Daoy (cell line): ENCODE data around the gene KIF27. TPM values are rescaled to one million over a fixed set of nuclear protein-coding genes. Genes with fewer than 3 reads are reported as not detected.
"Not testable (repeated sequence)": the region's sequence is repeated elsewhere in the genome, so short reads cannot be mapped to it uniquely, and the experiment has no call there.

Experiments
- DNase-seq: peaks from one replicate; pipeline ENCODE4 v3.0.0-alpha.2; 2015; ENCODE audit warnings: low read depth
- total RNA-seq: library from RNA; depleted of rRNA; stranded (reverse); fragments of >200 nt; shearing (Covaris generic); gene quantifications from 2 replicates; pipeline ENCODE4 v1.2.3, GENCODE V29; 2014; rRNA removed

The KIF27 gene
- 2.2 and 2.7 TPM in 2 replicates for total RNA-seq

- DNase-seq, result peak; percentile 99
These were observed at the start of gene KIF27 for GRCh38 chr9:83920927-83921707. Gene KIF27, minus strand, starts transcription at chr9:83921432. Its CDS starts 5,841 bp downstream, at chr9:83915591.

GRCh38 chr9:83969602-83970001, 48.4 kb upstream of the KIF27 start:
- no peak for DNase-seq

- no peak for DNase-seq
These were observed 45.8 kb upstream of the KIF27 start for GRCh38 chr9:83967073-83967472.

- DNase-seq, result no peak
These were observed 45.0 kb upstream of the KIF27 start for GRCh38 chr9:83966209-83966582.

GRCh38 chr9:83965350-83966208, 44.3 kb upstream of the KIF27 start:
- DNase-seq, result peak; percentile 13

- DNase-seq, result peak; percentile 14
These were observed 43.7 kb upstream of the KIF27 start for GRCh38 chr9:83964973-83965349.

- peak; percentile 78 for DNase-seq
These were observed 40.9 kb upstream of the KIF27 start for GRCh38 chr9:83962165-83962564.

- no peak for DNase-seq
These were observed 39.8 kb upstream of the KIF27 start for GRCh38 chr9:83960991-83961390.

GRCh38 chr9:83959061-83959460, 37.8 kb upstream of the KIF27 start:
- DNase-seq, result peak; percentile 89

- DNase-seq, result no peak
These were observed 35.9 kb upstream of the KIF27 start for GRCh38 chr9:83957248-83957513.

- peak; percentile 65 for DNase-seq
These were observed 35.4 kb upstream of the KIF27 start for GRCh38 chr9:83956436-83957247.

GRCh38 chr9:83956086-83956435, 34.8 kb upstream of the KIF27 start:
- DNase-seq, result peak; percentile 13

GRCh38 chr9:83948096-83948495, 26.9 kb upstream of the KIF27 start:
- DNase-seq, result not testable (repeated sequence)

GRCh38 chr9:83940590-83941303, 19.5 kb upstream of the KIF27 start:
- no peak for DNase-seq

- DNase-seq, result peak; percentile 47
These were observed 16.7 kb upstream of the KIF27 start for GRCh38 chr9:83937861-83938455.

GRCh38 chr9:83936523-83936922, 15.3 kb upstream of the KIF27 start:
- DNase-seq, result no peak

- DNase-seq, result peak; percentile 78
These were observed 14.2 kb upstream of the KIF27 start for GRCh38 chr9:83935276-83935935.

GRCh38 chr9:83934569-83935275, 13.5 kb upstream of the KIF27 start:
- peak; percentile 41 for DNase-seq

- no peak for DNase-seq
These were observed 12.6 kb upstream of the KIF27 start for GRCh38 chr9:83933790-83934189.

- no peak for DNase-seq
These were observed 11.6 kb upstream of the KIF27 start for GRCh38 chr9:83932851-83933250.
